Measurements from ENCODE around the gene IFT81.

DNA sequence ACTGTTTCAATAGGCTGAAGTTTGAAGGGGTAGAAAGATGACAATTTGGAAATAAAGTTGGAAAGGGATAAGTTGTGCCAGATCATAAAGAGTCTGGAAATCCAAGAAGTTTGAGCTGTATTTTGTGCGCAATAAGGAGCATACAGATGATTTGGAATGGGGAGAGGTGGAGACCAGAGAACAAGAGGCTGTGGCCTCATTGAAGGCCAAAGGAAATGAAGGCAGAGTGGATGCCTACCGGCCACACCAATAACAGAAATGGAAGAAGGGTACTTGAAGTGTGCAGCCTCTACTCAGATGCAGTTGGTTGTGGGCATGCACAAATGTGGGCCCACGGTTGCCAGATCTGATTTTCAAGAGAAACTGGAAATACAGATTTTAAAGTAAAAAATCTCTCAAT, 2.4 kb downstream of the IFT81 start:
- TF ChIP-seq, protein P1, sequence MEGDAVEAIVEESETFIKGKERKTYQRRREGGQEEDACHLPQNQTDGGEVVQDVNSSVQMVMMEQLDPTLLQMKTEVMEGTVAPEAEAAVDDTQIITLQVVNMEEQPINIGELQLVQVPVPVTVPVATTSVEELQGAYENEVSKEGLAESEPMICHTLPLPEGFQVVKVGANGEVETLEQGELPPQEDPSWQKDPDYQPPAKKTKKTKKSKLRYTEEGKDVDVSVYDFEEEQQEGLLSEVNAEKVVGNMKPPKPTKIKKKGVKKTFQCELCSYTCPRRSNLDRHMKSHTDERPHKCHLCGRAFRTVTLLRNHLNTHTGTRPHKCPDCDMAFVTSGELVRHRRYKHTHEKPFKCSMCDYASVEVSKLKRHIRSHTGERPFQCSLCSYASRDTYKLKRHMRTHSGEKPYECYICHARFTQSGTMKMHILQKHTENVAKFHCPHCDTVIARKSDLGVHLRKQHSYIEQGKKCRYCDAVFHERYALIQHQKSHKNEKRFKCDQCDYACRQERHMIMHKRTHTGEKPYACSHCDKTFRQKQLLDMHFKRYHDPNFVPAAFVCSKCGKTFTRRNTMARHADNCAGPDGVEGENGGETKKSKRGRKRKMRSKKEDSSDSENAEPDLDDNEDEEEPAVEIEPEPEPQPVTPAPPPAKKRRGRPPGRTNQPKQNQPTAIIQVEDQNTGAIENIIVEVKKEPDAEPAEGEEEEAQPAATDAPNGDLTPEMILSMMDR (IDR thresholded peaks at IDR 0.05), result no peak
- TF ChIP-seq POLR2A (IDR thresholded peaks at IDR 0.05), result no peak
